HFF-Myc (cell line): ENCODE data around the gene MYH16.
"Not testable (repeated sequence)": the region's sequence is repeated elsewhere in the genome, so short reads cannot be mapped to it uniquely, and the experiment has no call there.

ENCODE experiments used
- DNase-seq: peaks from one replicate; pipeline ENCODE4 v3.0.0-alpha.2; 2011; ENCODE audit warnings: low read depth; ENCODE audit errors: extremely low read depth
- H3K4me3 ChIP-seq: replicated peaks from 2 replicates; pipeline ENCODE4 v1.5.1; 2011; ENCODE audit warnings: low read depth, mild to moderate bottlenecking, control low read depth, low read length
- CTCF ChIP-seq: IDR thresholded peaks from 2 replicates; pipeline ENCODE4 v1.5.1; 2012; ENCODE audit warnings: mild to moderate bottlenecking, low read depth, low read length, control low read depth; ENCODE audit errors: missing control alignments

The MYH16 gene

GRCh38 chr7:99352247-99352646 is 79.6 kb downstream of the MYH16 start:
- TF ChIP-seq CTCF = no peak
- H3K4me3 ChIP-seq = no peak overlapping the region
- DNase-seq = no peak

DNA sequence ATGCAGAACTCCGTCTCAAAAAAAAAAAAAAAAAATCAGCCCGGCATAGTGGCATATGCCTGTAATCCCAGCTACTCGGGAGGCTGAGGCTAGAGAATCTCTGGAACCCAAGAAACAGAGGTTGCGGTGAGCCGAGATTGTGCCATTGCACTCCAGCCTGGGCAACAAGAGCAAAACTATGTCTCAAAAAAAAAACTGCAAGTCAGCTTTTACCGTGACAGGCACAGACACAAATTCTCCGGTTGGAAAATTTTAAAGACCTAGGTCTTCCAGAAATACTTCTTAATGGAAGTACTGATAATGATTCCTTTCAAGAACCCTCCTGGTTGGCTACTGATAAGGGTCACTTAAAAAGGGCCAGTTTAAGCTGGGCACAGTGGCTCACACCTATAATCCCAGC is 82.5 kb downstream of the MYH16 start:
- TF ChIP-seq CTCF = no peak
- H3K4me3 ChIP-seq = no peak overlapping the region
- DNase-seq = no peak

GRCh38 chr7:99357701-99358490 is 85.3 kb downstream of the MYH16 start:
- no peak overlapping the region for H3K4me3 ChIP-seq
- TF ChIP-seq CTCF = no peak
- no peak for DNase-seq

GRCh38 chr7:99358521-99358920 is 85.9 kb downstream of the MYH16 start:
- H3K4me3 ChIP-seq, DNase-seq: not testable (repeated sequence)

DNA sequence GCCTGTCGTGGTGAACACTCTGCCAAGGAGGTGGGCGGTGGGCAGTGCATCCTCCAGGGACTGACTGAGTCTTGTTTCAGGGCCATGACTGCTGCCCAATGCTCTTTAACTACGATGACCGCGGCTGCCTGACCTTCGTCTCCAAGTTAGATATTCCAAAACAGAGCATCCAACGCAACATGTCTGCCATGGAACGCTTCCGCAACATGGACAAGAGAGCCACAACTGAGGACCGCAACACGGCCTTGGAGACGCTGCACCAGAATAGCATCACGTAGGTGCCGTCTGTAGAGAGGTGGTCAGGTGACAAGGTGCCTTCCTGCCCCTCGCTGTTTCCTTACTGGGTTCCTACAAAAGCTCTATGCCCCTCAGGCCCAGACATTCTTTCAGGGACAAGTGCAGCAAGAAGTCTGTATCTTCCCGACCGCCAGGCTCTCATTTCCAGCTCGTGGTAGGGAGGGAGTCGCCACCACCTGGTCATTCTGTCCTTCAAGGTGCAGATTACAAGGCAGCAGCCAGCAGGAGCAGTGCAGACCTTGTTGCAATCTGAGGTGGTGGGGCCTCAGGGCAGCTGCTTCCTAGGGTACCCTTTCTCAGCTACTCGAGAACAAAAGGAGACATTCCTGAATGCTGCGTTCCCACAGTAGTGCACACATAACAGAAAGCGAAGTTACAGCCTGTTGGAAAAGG is 87.0 kb downstream of the MYH16 start:
- H3K4me3 ChIP-seq = no peak overlapping the region
- DNase-seq = no peak
- no peak for TF ChIP-seq CTCF
